ENCODE data around the gene PPFIBP1.
A peak's percentile ranks its signal among the peaks of the same experiment; 100 is the strongest.
"Not testable (repeated sequence)": the region's sequence is repeated elsewhere in the genome, so short reads cannot be mapped to it uniquely, and the experiment has no call there.

Gene PPFIBP1

GRCh38 chr12:27631813-27632491, 107.9 kb downstream of the PPFIBP1 start:
- DNase-seq = no peak

GRCh38 chr12:27635349-27635972, 111.5 kb downstream of the PPFIBP1 start:
- DNase-seq = peak; percentile 61

- not testable (repeated sequence) for DNase-seq
Observed at GRCh38 chr12:27636569-27636968, 112.6 kb downstream of the PPFIBP1 start.

DNA sequence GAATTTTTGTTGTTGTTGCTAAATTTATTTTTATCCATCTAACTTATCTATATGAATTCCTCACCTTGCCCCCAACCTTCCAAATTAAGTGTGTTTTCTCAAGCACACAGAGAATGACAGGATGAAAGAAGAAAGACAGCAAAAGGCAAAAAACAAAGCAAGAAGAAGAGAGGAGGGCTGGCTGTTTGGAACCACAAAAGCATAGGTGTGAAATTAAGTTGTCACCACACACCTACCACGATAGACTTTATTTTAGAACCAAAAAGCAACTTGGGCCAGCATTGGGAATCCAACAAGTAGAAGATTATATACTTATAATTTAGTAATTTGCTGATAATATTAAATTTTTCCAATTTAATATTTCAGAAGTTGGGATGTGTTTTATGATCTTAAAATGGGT, 113.5 kb downstream of the PPFIBP1 start:
- no peak for DNase-seq

- no peak for DNase-seq
Observed at GRCh38 chr12:27639265-27639664, 115.3 kb downstream of the PPFIBP1 start.

- not testable (repeated sequence) for DNase-seq
Observed at GRCh38 chr12:27640566-27641200, 116.7 kb downstream of the PPFIBP1 start.

- DNase-seq = not testable (repeated sequence)
Observed at GRCh38 chr12:27642361-27642760, 118.4 kb downstream of the PPFIBP1 start.

GRCh38 chr12:27642892-27643291, 118.9 kb downstream of the PPFIBP1 start:
- DNase-seq = not testable (repeated sequence)

- no peak for DNase-seq
Observed at GRCh38 chr12:27644158-27644845, 120.3 kb downstream of the PPFIBP1 start.

GRCh38 chr12:27645671-27646070, 121.7 kb downstream of the PPFIBP1 start:
- DNase-seq = no peak

DNA sequence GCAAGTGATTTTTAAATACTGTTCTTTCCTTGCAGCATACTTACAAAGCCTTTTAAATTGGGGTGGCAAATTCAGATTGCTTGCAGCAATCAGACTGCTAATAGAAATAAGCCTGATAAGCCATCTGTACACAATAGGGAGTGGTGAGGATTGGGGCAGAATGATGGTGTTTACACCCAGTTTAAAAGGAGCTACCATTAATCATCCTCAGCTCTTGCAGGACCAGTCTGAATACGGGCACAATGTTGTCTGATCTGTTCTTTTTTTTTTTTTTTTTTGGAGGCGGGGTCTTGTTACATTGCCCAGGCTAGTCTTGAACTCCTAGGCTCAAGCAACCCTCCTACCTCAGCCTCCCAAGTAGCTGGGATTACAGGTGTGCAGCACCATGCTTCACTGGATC, 122.1 kb downstream of the PPFIBP1 start:
- no peak for DNase-seq

DNA sequence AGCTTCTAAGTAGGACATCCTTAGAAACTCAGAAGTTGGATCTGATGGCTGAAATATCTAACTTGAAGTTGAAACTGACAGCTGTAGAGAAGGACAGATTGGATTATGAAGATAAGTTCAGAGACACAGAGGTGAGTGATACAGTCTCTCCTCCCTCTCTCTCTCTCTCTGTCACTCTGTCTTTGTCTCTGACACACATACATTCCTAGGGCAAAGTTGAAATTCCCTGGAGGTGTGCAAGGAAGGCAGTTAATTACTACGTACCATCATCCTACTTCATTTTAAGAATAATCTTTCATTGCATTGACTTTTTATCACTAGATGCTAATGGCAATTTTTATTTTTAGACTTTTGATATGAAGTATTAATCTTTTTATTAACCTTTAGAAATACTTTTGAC, 126.0 kb downstream of the PPFIBP1 start:
- peak; percentile 42 for DNase-seq

DNA sequence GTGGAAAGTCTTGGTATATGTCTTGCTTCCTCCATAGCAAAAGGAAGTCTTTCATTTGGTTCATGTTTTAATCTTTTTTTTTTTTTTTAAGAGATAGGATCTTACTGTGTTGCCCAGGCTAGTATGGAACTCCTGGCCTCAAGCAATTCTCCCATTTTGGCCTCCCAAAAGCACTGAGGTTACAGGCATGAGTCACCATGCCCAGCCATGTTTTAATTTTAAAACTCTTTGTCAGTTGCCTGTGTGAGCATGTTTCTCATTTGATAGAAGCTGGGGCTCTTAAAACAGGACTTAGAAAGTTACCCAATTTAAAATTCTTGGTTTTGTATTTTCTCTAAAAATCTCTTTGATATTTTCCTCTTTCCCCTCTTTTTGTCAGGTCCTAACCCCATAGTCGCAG, 127.2 kb downstream of the PPFIBP1 start:
- DNase-seq = no peak

- peak; percentile 92 for DNase-seq
Observed at GRCh38 chr12:27652174-27652763, 128.3 kb downstream of the PPFIBP1 start.

- no peak for DNase-seq
Observed at GRCh38 chr12:27653661-27654060, 129.7 kb downstream of the PPFIBP1 start.

- DNase-seq = not testable (repeated sequence)
Observed at GRCh38 chr12:27655476-27655875, 131.5 kb downstream of the PPFIBP1 start.

GRCh38 chr12:27657296-27657695, 133.3 kb downstream of the PPFIBP1 start:
- no peak for DNase-seq

DNA sequence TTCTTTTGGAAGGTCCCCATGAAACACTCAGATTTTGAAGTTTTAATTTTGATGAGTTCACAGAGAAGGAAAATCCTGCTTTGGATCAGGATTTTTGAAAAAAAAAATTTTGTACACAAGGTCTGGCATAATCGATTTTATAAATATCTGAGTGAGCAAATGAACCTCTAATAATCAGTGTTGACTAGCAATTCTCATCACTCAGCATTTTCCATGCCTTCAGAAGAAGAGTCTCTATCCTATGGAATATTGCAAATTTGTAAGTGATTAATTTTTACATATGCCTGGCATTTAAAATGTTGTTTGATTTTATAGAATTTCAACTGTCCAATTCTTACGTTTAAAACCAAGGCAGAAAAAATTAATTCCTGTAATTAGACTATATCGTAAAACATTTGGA, 141.7 kb downstream of the PPFIBP1 start:
- no peak for DNase-seq

GRCh38 chr12:27666510-27666909, 142.5 kb downstream of the PPFIBP1 start:
- DNase-seq = no peak

- no peak for DNase-seq
Observed at GRCh38 chr12:27667540-27667939, 143.5 kb downstream of the PPFIBP1 start.

- no peak for DNase-seq
Observed at GRCh38 chr12:27672051-27672450, 148.0 kb downstream of the PPFIBP1 start.

DNA sequence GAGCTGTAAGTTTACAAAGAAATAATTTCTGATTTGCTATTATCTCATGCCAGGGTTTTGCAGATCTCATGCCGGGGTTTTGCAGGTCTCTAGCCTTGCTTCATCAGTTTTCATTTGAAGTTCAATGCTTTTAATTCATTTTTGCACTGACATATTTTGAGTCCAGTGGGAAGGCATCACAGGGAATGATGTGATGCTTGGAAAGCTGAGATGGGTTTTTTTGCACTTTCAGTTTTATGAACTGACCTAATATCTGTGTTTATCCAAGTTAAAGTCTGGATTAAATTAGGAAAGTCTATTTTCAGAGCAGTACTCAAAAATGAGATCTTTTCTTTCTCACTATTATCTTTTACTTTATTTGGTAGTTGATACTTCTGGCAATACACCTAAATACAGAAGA, 148.6 kb downstream of the PPFIBP1 start:
- no peak for DNase-seq

DNA sequence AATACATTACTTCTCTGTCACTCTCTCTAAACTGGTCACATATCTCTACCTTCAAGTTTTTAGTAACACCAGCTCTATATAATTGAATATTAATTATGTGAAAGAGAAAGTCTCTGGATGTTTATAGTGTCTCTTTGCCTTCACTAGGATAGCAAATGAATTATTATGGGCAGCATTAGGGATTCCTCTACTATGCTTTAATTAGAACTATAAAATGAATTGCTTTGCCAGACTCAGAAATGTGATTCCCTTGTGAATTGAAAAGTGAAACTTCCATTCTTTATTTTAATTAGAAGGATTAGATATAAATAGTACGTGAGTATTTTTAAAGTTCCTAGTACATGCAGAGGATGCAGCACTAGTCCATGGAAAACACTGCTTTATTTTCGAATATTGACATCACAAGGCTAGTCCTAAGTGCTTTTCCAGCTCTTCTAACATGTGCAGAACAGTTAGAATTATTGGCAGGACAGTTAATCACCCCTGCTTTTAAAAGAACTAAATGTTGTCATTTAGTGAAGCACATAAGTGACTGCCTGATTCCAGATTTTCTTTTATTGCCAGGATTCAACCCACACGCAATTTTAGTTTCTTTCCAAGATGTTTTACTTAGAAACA, 149.2 kb downstream of the PPFIBP1 start:
- DNase-seq = no peak

Measured in NCI-H82 (cell line).